B cell (primary cell): ENCODE data around the gene POP4. TPM values are rescaled to one million over a fixed set of nuclear protein-coding genes. Genes with fewer than 3 reads are reported as not detected.

Experiments used
- ATAC-seq: fragments of 200-7000 bp; cut with Tn5 transposase; one replicate; pipeline ENCODE4 v1.10.0; 2021; ENCODE audit warnings: low read depth, mild to moderate bottlenecking, moderate number of reproducible peaks, moderate library complexity
- CTCF ChIA-PET: fragments of 350-600 bp; sonication (Branson Sonifier 250); formaldehyde crosslinking; loops from one replicate; lab custom pipeline; 2021; ENCODE audit warnings: antibody characterized with exemption, inconsistent platforms; lab: Charles Lee
- POLR2A ChIA-PET: fragments of 350-600 bp; sonication (Branson Sonifier 250); formaldehyde crosslinking; loops from one replicate; lab custom pipeline; 2021; ENCODE audit warnings: antibody characterized with exemption; lab: Charles Lee
- DNase-seq: peaks from one replicate; pipeline ENCODE4 v3.0.0; 2013
- H2AFZ ChIP-seq: 2 replicates; pipeline ENCODE4 v1.6.1; 2012; ENCODE audit warnings: mild to moderate bottlenecking, low read depth, low read length; ENCODE audit not compliant: insufficient read depth, poor library complexity, severe bottlenecking
- H3K27ac ChIP-seq, 2 donors: 1 replicate in 1 of 2; 2 replicates in 1 of 2; pipeline ENCODE4 v1.5.1; 2012 to 2013; ENCODE audit warnings: low read length in 2 of 2, mild to moderate bottlenecking in 2 of 2, moderate library complexity in 1 of 2
- H3K27me3 ChIP-seq, 4 experiments: fragments of 200-600 bp in 1 of 4; sonication (generic) in 1 of 4; replicated peaks in 1 of 4; 1 replicate in 2 of 4; 2 replicates in 2 of 4; pipeline versions ENCODE4 v1.6.1 to v1.7.0; 2013 to 2016; ENCODE audit warnings: low read length in 3 of 4, mild to moderate bottlenecking in 2 of 4, mixed read lengths in 1 of 4, moderate library complexity in 1 of 4; ENCODE audit not compliant: insufficient read depth in 4 of 4, control insufficient read depth in 3 of 4; ENCODE audit errors: control extremely low read depth in 1 of 4
- H3K36me3 ChIP-seq, 2 experiments: replicated peaks in 1 of 2; 1 replicate in 1 of 2; 2 replicates in 1 of 2; pipeline versions ENCODE4 v1.6.1 to v1.7.1; 2013; ENCODE audit warnings: low read length in 1 of 2; ENCODE audit not compliant: insufficient read depth in 2 of 2, control insufficient read depth in 1 of 2; ENCODE audit errors: control extremely low read depth in 1 of 2, extremely low read depth in 1 of 2
- H3K4me1 ChIP-seq, 2 donors: fragments of 200-600 bp in 1 of 2; sonication (generic) in 1 of 2; 1 replicate in 1 of 2; 2 replicates in 1 of 2; pipeline versions ENCODE4 v1.5.1 to v1.6.1; 2013 to 2017; ENCODE audit warnings: low read length in 2 of 2; ENCODE audit not compliant: control insufficient read depth in 2 of 2, insufficient read depth in 2 of 2
- H3K4me2 ChIP-seq: replicated peaks from 2 replicates; pipeline ENCODE3; 2012; ENCODE audit warnings: mild to moderate bottlenecking, low read depth, low read length; ENCODE audit not compliant: poor library complexity, severe bottlenecking
- H3K4me3 ChIP-seq, 5 experiments: fragments of 200-600 bp in 1 of 5; sonication (generic) in 1 of 5; 1 replicate in 3 of 5; 2 replicates in 2 of 5; pipeline versions ENCODE4 v1.5.1 to v1.7.0; 2011 to 2016; ENCODE audit warnings: low read length in 4 of 5, mild to moderate bottlenecking in 4 of 5, low read depth in 2 of 5, control low read depth in 1 of 5, moderate library complexity in 1 of 5; ENCODE audit not compliant: insufficient read depth in 1 of 5; ENCODE audit errors: control extremely low read depth in 1 of 5, extremely low read depth in 1 of 5
- H3K79me2 ChIP-seq: fragments of 200-600 bp; sonication (generic); one replicate; pipeline ENCODE4 v1.6.0; 2016; ENCODE audit warnings: low read length; ENCODE audit not compliant: control insufficient read depth, insufficient read depth
- H3K9ac ChIP-seq: fragments of 200-600 bp; sonication (generic); 2 replicates; pipeline ENCODE4 v1.6.1; 2017; ENCODE audit warnings: mild to moderate bottlenecking, low read length, moderate library complexity
- H3K9me3 ChIP-seq, 3 donors: one replicate each; pipeline versions ENCODE4 v1.6.1 to v1.7.1; 2013; ENCODE audit warnings: low read length in 2 of 3; ENCODE audit not compliant: control insufficient read depth in 2 of 3, insufficient read depth in 1 of 3; ENCODE audit errors: control extremely low read depth in 1 of 3
- H4K20me1 ChIP-seq: 2 replicates; pipeline ENCODE4 v1.6.0; 2012; ENCODE audit warnings: mild to moderate bottlenecking, low read length; ENCODE audit not compliant: insufficient read depth, control insufficient read depth, poor library complexity, severe bottlenecking
- H3K27ac Mint-ChIP-seq: one replicate; pipeline ENCODE4 v1.8.0; 2021; ENCODE audit warnings: mixed read lengths
- H3K27me3 Mint-ChIP-seq: one replicate; pipeline ENCODE4 v1.8.0; 2021; ENCODE audit warnings: mixed read lengths
- H3K4me1 Mint-ChIP-seq: one replicate; pipeline ENCODE4 v1.8.0; 2021; ENCODE audit warnings: mixed read lengths
- H3K4me3 Mint-ChIP-seq: one replicate; pipeline ENCODE4 v1.8.0; 2021; ENCODE audit warnings: mixed read lengths
- H3K9me3 Mint-ChIP-seq: one replicate; pipeline ENCODE4 v1.8.0; 2022; ENCODE audit warnings: mixed read lengths; ENCODE audit not compliant: insufficient read depth
- CTCF ChIP-seq: fragments of 200-600 bp; IDR thresholded peaks from one replicate; pipeline ENCODE4 v1.8.0; 2022; ENCODE audit warnings: antibody characterized with exemption, mild to moderate bottlenecking
- EZH2 ChIP-seq: IDR thresholded peaks from 2 replicates; pipeline ENCODE4 v1.6.1; 2012; ENCODE audit warnings: borderline replicate concordance, low read depth, mild to moderate bottlenecking, moderate library complexity, low read length; ENCODE audit not compliant: insufficient read depth, poor library complexity, severe bottlenecking
- WGBS: methylation state at CpG from one replicate; pipeline ENCODE4 v1.1.5; 2013; ENCODE audit warnings: missing lambda C conversion rate; ENCODE audit not compliant: insufficient coverage; 5-methylcytosine and 5-hydroxymethylcytosine counted together
- intact Hi-C: fragments of 100-400 bp; cut with micrococcal nuclease; formaldehyde crosslinking; loops from one replicate; pipeline ENCODE4 v1.10.0; 2022
- polyA plus RNA-seq: library from polyadenylated mRNA; depleted of rRNA; stranded (reverse); fragments of >200 nt; gene quantifications from 2 replicates; pipeline ENCODE4 v1.2.3, GENCODE V29; 2012
- total RNA-seq, 2 donors: library from RNA; stranded (reverse); fragments of 120-200 nt in 1 of 2; gene quantifications; 1 replicate in 1 of 2; 2 replicates in 1 of 2; pipeline versions ENCODE4 v1.2.3 to v1.2.4, GENCODE V29; 2013 to 2022

Gene POP4
- total and polyA plus RNA-seq, 2 donors (not counting 1 experiment from before 2014, with no cell fraction given): 58.9 to 61.2 TPM

DNA sequence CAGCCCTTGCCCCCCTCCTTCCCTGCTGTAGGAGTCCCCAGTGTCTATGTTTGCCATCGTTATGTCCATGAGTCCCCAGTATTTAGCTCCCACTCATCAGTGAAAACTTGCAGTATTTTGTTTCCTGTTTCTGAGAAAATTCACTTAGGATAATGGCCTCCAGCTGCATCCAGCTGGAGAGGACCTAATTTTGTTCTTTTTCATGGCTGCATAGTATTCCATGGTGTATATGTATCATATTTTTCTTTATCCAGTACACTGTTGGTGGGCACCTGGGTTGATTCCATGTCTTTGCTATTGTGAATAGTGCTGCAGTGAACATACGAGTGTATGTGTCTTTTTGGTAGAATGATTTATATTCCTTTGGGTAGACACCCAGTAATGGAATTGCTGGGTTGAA is 18.0 kb upstream of the POP4 start:
- no peaks in the 10 kb centered on the region for H4K20me1 ChIP-seq
- WGBS: 86% methylated on average over 1 of the region's 2 CpGs
- H3K79me2 ChIP-seq: no peaks in the 10 kb centered on the region
- H3K4me2 ChIP-seq: no peak overlapping the region
- no peak overlapping the region for H3K4me3 ChIP-seq
- ChIA-PET POLR2A (no interaction called here), CTCF (no interaction called here)
- DNase-seq: no peak
- Mint-ChIP-seq H3K27me3 (peaks cover 30% of the 10 kb centered on the region), H3K4me1 (no peaks in the 10 kb centered on the region), H3K4me3 (no peak overlapping the region), H3K27ac (no peak overlapping the region), H3K9me3 (no peaks in the 10 kb centered on the region)
- ATAC-seq: no peak
- H3K9ac ChIP-seq: no peak overlapping the region
- H3K9me3 ChIP-seq: peaks cover 0 to 4% (median 0%) of the 10 kb centered on the region in 3 donors
- H3K27me3 ChIP-seq: peaks cover 0 to 26% (median 4%) of the 10 kb centered on the region in 4 experiments
- no peak overlapping the region for H3K27ac ChIP-seq
- H2AFZ ChIP-seq: no peak overlapping the region
- intact Hi-C loops: no loop called here
- TF ChIP-seq EZH2 (no peak), CTCF (no peak)
- no peaks in the 10 kb centered on the region for H3K4me1 ChIP-seq
- no peaks in the 10 kb centered on the region for H3K36me3 ChIP-seq

DNA sequence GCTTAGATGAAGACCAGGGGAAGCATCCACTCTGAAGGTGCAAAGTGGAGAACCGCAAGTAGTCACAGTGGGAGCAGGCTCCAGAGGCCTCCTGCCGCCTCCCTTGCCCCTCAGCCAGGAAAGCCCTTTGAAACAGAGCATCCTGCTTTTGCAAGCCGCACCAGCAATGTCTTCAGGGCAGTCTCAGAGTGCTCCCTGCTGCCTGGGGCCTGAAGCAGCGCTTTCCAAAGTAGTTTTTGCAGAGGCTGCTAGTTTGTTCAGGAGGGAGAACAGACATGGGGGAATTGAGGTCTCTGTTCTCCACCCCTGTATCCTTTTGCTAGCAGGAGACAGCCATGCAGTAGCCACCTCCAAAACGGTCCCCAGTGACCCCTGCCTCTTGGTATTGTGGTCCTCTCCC is 15.8 kb upstream of the POP4 start:
- no peak overlapping the region for H3K4me3 Mint-ChIP-seq
- H3K27ac Mint-ChIP-seq: no peak overlapping the region
- Histone ChIP-seq H3K4me1 (no peaks in the 10 kb centered on the region), H3K79me2 (no peaks in the 10 kb centered on the region), H4K20me1 (no peaks in the 10 kb centered on the region), H3K4me3 (no peak overlapping the region), H3K9ac (no peak overlapping the region), H3K27me3 (peaks cover 0 to 26% (median 4%) of the 10 kb centered on the region in 4 experiments), H3K27ac (no peak overlapping the region), H2AFZ (no peak overlapping the region), H3K9me3 (peaks cover 0 to 4% (median 0%) of the 10 kb centered on the region in 3 donors), H3K4me2 (no peak overlapping the region), H3K36me3 (no peaks in the 10 kb centered on the region)
- TF ChIP-seq EZH2 (no peak), CTCF (no peak)
- POLR2A ChIA-PET: no interaction called here
- 54% methylated on average over 4 of the region's 5 CpGs for WGBS
- CTCF ChIA-PET: no interaction called here
- H3K4me1 Mint-ChIP-seq: no peaks in the 10 kb centered on the region
- H3K27me3 Mint-ChIP-seq: peaks cover 47% of the 10 kb centered on the region
- ATAC-seq (no peak), DNase-seq (no peak)
- H3K9me3 Mint-ChIP-seq: no peaks in the 10 kb centered on the region
- intact Hi-C loops: no loop called here
